Activated CD4-positive, CD25-positive, alpha-beta regulatory T cell treated with anti-CD3 and anti-CD28 coated beads, Interleukin-2, amount 50 U/mL, for 24 hours (primary cell): ENCODE results near the gene PTPRN.
"Not testable (repeated sequence)": the region's sequence is repeated elsewhere in the genome, so short reads cannot be mapped to it uniquely, and the experiment has no call there.

Source experiments
- ATAC-seq, 2 donors: fragments of 150-1000 bp; cut with Tn5 transposase; one replicate each; pipeline ENCODE4 v1.10.0; 2021; ENCODE audit warnings: mild to moderate bottlenecking in 1 of 2, moderate library complexity in 1 of 2

Gene PTPRN

GRCh38 chr2:219309278-219309677 lies at the start of gene PTPRN:
Gene PTPRN, minus strand, starts transcription at chr2:219309401. Its CDS starts 69 bp downstream, at chr2:219309332.
- ATAC-seq: no peak

- peak in 1 of 2 donors; percentile 55 for ATAC-seq
Measured at GRCh38 chr2:219358170-219359075, 49.2 kb upstream of the PTPRN start.

GRCh38 chr2:219356834-219357233 lies 47.6 kb upstream of the PTPRN start:
- ATAC-seq: no peak

GRCh38 chr2:219354582-219354981 lies 45.4 kb upstream of the PTPRN start:
- no peak for ATAC-seq

GRCh38 chr2:219353129-219353528 lies 43.9 kb upstream of the PTPRN start:
- no peak for ATAC-seq

GRCh38 chr2:219352448-219353023 lies 43.3 kb upstream of the PTPRN start:
- ATAC-seq: peak; percentile 41 to 53

GRCh38 chr2:219350710-219351221 lies 41.6 kb upstream of the PTPRN start:
- ATAC-seq: no peak

- ATAC-seq: no peak
Measured at GRCh38 chr2:219350215-219350614, 41.0 kb upstream of the PTPRN start.

- no peak for ATAC-seq
Measured at GRCh38 chr2:219344751-219345430, 35.7 kb upstream of the PTPRN start.

GRCh38 chr2:219335373-219335786 lies 26.2 kb upstream of the PTPRN start:
- no peak for ATAC-seq

GRCh38 chr2:219334076-219334475 lies 24.9 kb upstream of the PTPRN start:
- ATAC-seq: no peak

GRCh38 chr2:219332542-219332941 lies 23.3 kb upstream of the PTPRN start, which contains the start of gene RESP18:
Gene RESP18, minus strand, starts transcription at chr2:219332744.
- ATAC-seq: no peak

- no peak for ATAC-seq
Measured at GRCh38 chr2:219331560-219332213, 22.5 kb upstream of the PTPRN start.

GRCh38 chr2:219327719-219328118 lies 18.5 kb upstream of the PTPRN start:
- ATAC-seq: no peak

GRCh38 chr2:219325657-219326315 lies 16.6 kb upstream of the PTPRN start:
- ATAC-seq: no peak

GRCh38 chr2:219325136-219325535 lies 15.9 kb upstream of the PTPRN start:
- ATAC-seq: no peak

GRCh38 chr2:219323434-219323833 lies 14.2 kb upstream of the PTPRN start:
- no peak for ATAC-seq

GRCh38 chr2:219314804-219315468 lies 5.7 kb upstream of the PTPRN start:
- no peak for ATAC-seq

GRCh38 chr2:219312683-219313263 lies 3.6 kb upstream of the PTPRN start:
- not testable (repeated sequence) for ATAC-seq

GRCh38 chr2:219308142-219309101 lies 779 bp downstream of the PTPRN start:
- peak; percentile 46 to 72 for ATAC-seq
